ENCODE measurements around the gene TTC12.
"Not testable (repeated sequence)": the region's sequence is repeated elsewhere in the genome, so short reads cannot be mapped to it uniquely, and the experiment has no call there.

TTC12 gene

DNA sequence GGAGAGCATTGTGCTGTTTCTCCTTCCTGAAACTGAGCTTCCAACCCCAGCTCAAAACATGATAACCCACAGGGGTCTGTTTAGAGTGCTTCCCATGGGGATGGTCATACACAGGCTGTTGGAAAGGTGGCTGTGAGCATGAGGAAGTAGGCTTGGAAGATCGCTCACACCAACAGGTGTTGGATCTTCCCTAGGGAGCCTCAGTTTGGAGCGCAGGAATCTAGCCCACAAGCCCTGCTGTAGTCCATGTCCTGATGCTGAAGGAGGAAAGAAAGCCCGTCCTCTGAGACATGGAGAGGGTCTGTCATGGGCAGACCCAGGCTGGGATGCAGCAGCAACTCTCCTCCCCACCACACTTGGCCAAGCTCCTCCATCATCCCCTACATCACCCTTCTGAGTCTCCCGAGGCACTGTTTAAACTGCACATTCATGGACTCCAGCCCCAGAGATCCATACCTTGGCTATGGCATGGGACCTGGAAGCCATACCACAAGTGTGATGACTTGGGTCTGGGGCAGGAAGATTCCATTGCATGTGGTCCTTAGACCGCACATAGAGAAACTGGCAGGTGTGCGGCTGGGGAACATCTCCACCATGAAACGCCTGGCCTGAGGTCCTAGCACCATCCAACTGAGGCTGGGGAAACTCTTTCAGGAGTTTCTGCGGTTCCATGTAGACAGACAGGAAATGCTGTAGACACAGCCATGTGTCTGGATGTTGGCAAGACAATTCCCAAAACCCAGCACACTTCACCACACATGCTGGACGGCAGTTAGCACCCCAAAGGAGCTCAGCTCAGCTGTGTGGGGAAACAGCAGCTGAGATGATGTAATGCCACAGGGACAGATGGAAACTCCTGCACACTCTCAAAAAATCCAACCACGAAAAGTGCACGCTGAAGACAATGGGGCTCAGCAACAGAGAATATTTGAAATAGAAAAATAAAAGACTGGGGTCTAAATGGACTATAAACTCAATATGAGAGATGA is 27.6 kb upstream of the TTC12 start:
- no peak for DNase-seq

DNA sequence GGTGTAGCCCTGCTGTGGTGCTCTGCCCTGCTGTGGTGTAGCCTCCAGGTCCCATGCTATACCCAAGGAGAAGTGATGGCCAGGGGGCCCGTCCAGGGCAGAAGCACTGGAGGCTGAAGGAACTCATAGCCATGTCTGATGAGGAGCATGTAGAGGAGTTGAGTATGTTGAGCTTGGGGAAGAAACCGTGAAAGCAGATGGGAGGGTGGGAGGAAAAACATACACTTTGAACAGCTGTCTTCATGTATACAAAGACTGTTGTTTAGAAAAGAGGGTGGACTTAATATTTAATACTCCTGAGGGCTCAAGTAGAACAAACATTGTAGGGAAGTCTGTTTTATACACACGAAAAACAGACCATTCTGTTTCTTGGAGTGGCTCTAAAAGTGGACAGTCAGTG is 26.6 kb upstream of the TTC12 start:
- DNase-seq, result no peak

DNA sequence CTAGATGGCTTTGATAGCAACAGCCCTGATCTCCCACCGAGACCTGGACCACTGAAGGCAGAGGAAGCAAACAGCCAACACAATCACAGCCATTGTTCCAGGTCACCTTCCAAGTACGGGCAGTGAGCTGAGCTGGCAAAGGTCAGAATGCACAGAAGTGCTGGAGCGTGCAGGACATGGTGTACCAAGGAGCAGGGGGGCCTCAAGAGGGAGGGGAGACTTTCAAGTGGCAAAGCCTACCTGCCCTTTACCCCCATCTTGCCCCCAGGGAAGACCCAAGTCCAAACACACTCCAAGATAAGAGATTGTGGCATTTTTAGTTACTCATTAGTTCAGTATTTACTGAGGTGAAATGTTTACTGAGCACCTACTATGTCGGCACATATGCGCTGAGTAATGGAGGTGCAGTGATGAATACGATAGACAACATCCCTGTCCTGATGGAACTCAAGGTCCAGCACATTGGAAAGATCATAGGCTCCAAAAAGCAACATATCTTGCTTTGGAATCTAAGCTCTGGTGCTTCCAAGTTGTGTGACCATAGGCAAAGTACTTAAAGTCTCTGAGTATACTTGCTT is 26.0 kb upstream of the TTC12 start:
- no peak for DNase-seq

DNA sequence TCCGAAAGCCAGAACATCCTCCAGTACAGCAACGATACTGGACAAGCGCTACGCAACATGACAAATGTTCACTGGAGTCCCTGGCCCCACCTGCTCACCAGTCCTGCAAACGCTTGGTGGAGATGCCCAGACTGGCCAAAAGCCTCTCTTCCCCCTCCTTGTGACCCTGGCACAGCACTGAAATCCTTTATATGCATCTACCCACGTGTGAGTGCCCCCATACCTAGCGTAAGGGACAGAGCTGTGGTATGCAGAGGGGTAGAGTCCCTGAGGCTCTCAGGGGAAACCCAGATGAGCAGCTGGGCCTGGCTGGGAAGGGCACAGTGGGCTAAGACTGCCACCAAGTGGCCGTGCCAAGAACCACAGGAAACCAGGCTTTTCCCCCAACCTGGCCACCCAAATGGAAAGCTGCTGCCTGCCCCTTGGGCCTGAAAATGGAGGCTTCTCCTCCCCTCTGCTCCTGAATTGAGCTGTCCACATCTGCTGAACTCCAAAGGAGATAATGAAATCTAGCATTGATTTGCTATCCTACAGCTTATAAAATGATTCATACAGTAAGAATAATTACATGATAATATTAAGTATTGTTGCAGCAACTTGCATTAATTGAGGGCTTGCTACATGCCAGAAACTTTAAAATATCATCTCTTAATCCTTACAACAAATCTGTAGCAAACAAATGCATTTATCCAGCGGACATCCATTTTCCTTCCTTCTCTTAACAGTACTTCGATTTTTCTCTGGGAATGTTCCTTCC is 24.8 kb upstream of the TTC12 start:
- peak; percentile 69 for DNase-seq

DNA sequence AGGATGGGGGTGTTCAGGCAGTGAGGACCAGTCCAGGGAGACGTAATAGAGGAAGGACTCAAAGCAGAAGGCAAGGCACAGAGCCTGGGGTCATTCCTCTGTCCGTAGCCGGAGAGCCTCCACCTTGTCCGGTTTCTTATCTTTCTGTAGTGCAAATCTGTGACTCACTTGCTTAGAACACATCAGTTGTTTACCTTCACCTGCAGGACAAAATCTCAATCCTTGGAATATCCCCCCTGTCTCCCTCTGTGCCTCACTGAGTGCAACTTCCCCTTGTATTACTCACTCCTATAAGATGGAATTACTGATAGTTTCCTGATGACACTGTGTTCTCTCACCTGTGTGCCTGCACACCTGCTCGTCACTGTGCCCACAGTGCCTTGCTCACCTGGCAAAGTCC is 20.4 kb upstream of the TTC12 start:
- no peak for DNase-seq

DNA sequence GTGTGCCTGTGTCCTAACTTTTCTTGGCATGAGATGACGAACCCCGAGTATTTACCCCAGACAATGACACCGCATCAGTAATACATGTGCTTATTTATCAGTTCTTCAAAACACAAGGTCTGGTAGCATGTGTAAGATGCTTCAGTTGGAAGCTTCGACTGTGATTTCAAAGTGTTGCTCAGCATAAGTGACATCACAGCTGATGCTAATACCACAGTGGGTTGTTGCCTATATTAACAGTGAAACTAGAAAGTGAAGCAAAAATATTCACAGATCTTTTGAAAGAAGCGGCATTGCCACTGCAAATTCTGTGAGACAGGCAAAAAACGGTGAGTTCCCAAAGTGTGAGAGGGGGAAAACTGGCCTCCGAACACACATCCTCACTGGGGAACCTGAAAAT is 18.4 kb upstream of the TTC12 start:
- DNase-seq, result no peak

DNA sequence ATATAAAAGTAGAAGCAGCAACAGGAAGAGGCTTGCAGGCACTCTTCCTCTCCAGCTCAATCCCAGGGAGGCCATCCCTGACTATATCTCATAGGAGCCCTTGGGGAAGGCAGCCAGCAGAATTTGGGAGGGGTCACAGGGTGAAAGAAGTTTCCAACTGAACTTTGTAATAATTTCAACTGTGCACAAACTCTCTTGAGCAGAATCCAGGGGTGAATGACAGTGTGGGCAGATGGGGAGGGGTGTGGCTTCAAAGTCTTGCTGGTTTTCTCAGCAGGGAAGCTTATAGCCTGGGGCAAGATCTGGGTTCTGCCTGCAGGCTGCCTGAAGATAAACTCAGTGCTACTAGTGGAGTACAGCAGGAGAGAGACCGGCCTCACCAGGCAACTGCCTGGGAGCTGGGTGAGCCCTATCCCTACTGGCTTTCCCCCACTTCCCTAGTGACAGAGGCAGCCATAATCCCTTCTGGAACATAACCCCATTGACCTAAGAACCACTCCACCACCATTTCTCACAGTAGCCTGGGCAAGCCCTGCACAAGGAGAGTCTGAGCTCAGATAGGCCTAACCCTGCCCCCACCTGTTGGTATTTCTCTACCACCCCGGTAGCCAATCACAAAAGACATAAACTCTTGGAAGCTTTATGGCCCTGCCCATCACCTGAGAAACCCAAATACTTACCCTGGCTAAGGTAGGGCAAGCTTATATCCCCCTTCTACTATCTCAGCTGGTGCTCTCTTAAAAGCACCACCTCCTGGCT is 17.8 kb upstream of the TTC12 start:
- no peak for DNase-seq

DNA sequence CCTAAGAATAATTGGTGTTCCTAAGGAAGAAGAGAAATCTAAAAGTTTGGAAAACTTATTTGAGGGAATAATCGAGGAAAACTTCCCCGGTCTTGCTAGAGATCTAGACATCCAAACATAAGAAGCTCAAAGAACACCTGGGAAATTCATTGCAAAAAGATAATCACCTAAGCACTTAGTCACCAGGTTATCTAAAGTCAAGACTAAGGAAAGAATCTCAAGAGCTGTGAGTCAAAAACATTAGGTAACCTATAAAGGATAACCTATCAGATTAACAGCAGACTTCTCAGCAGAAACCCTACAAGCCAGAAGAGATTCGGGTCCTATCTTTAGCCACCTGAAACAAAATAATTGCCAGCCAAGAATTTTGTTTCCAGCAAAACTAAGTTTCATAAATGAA is 15.9 kb upstream of the TTC12 start:
- DNase-seq, result not testable (repeated sequence)

DNA sequence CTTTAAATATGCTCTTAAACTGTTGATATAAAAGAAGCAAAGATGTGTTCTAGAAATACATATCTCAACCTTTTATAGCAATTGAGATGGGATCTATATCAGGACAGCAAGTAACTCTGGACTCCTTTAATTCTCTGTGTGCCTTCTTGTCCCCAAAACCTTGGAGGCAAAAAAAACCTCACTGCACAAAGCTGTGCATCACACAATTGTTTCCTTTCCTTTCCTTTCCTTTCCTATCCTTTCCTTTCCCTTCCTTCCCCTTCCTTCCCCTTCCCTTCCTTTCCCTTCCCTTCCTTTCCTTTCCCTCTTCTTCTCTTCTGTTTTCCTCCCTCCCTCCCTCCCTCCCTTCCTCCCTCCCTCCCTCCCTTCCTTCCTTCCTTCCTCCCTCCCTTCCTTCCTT is 9.5 kb upstream of the TTC12 start:
- no peak for DNase-seq

DNA sequence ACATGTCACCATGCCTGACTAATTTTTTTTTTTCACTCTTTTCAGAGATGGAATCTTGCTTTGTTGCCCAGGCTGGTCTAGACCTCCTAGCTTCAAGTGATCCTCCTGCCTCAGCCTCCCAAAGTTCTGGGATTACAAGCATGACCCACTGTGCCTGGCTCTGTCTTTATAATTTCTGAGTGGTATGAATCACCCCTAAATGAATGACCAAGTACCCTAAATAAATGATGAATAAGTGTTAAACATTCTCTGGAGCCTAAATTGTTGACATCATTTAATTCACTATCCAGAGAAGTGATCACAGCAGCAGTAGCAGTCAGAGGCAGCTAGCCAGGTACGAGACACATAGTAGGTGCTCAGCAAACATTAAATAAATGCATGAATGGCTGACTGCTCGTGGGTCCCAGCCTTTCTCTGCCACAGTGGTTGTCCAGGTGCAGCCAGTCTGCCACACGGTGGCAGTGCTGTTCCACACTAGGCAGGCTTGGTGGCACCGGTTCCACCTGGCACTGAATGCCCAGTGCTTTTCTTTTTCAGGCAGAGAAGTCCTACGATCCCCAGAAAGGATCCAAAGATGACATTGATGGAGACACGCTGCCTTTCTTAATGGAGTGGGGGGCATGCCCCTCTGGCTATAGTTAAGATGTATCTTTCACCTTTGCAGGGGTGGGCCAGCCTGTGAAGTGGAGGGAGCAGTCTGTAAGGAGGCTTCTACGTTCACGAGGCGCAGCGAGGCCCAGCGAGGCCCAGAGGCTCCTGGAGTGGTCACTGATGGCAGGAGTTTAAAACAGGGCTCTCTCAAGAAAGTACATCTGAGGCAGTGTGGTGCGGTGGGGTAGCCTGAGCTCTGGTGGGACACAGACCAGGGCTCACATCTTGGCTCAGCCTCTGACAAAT is 8.7 kb upstream of the TTC12 start:
- peak; percentile 76 for DNase-seq

DNA sequence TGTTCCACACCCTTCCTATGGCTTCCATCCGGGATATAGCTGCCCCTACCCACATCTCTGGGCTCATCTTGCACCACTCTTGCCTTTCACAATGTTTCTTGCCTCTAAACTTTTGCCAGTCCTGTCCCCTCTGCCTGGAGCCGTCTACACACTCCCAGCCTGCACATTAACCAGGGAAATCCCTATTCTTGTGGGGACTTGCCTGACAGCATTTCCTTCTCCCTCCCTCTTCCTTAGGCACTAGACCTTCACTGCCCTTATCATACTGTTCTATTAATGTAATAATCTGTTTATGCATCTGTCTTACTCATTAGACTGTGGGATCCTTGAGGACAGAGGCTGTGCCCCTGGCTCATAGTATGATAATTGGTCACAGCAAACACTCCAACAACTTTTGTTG is 5.8 kb upstream of the TTC12 start:
- DNase-seq, result no peak

DNA sequence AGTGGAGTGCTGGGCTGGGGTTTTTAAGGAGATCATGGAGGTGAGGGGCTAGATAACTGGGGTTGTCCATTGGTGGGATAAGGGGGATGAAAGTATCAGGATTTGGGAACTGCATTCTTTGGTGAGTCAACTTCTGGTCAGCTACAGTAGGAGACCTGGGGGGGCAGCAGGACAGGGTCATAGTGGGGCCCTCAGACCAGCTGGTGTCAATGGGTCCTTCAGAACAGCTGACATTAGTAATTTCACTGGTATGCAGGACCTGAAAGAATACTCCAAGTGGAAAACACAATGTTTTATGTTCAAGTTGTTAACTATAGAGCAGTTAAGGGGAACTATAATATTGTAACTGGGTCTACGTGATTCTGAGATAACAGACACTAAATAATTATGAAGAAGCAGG is 2.8 kb upstream of the TTC12 start:
- no peak for DNase-seq

DNA sequence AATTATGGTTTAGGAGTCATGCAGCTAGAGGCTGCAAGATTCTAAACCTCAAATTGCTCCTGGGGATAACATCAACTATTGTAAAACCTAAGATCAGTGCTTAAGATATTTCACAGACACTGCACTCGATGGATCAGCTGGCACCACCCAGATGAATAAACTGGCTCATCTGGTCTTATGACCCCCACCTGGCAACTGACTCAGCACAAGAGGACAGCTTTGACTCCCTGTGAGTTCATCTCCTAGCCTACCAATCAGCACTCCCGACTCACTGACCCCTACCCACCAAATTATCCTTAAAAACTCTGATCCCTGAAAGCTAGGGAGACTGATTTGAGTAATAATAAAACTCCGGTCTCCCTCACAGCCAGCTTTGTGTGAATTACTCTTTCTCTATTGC is 782 bp upstream of the TTC12 start:
- DNase-seq, result no peak

DNA sequence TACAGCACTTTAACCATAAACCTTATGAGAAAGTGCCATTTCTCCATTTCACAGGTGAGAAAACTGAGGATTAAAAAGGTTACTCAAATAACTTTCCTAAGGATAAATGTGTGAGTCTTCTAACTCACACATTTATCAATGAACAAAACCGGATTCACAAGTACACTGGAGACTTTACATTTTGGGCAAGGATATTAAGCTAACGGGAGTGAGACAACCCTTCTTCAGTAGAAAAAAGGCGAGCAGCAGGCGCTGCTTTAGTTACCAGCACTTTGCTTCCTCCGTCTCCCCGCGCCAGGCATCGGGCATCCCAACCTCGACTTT is 356 bp upstream of the TTC12 start:
- no peak for DNase-seq

DNA sequence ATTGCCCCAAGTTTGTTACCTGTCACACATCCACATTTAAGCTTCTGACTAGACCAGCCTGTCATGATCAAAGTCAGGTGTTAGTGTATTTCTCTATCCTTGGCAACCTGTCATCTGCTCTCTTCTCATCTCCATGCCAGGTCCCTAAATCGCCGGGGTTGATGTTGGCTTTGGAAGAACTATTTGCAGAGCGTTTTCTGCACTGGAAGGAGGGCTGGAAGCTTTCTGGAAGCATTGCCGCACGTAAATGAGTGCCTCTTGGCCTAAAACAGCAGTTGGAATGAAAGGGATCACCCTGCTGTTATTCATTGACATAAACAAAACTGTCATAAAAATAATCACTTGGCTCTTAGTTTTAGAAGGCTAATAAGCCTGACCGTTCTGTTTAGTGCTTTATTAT is 1.4 kb downstream of the TTC12 start:
- DNase-seq, result no peak

DNA sequence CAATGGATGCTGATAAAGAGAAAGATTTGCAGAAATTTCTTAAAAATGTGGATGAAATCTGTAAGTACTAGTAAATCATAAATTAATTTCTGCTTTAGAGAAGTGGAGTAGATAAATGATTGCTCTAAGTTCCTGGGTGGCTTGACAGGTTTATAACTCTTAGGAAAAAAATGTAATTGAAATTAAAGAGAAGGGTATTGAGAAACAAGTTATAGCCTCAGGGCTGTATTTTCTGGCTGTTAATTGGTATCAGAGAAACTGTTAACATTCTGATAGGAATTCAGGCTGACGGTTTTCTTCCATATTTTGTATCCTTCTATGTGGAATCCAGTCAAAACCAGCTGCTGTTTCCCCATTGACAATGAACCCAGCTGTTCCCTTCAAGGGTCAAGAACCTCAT is 1.9 kb downstream of the TTC12 start:
- no peak for DNase-seq

DNA sequence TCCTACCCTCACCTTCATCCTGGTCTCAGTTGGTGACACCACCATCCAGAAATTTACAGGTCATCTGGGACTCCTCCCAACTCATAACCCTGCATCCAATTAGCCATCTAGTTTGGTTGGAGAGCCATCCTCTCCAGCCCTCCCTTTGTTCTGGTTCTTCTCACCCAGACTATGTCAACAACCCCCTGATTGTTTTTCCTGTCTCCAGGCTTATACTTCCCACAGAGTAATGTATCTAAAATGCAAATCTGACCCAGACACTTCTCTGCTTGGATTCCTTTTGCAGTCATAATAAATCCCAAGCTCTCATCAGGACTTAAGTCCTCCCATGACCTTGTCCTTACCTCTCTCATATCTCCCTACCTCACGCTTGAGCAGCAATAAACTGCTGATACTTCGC is 3.0 kb downstream of the TTC12 start:
- DNase-seq, result no peak

DNA sequence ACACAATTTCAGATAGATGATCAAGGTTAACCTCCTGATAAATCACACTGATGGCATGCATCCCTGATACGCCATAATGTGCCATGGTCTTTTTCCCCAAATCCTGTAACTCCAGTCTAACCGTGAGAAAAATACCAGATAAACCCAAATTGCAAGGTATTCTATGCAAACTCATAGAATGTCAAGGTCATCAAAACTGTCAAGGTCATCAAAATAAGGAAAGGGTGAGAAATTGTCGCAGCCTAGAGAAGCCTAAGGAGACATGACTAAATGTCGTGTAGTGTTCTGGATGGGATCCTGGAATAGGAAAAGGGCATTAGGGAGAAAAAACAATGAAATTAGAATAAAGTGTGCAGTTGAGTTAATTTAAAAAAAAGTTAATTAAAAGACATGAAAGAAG is 4.7 kb downstream of the TTC12 start:
- no peak for DNase-seq

DNA sequence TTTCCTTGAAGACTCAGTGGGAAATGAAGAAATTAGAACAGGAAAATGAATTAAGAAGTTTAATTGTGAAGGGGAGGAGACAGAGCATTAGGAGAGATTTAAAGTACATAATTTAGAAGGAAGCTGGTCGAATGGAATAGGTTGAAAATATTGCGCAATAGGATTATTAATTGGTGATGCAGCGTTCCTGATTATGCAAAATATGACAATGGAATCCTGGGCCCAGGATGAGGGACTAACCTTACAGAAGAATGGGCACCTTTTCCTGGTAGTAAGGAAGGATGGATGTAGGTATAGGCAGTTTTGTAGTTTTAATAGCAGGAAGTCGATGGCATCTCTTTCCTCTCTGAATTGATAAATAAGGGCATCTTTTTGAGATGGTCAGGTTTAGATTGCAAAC is 7.8 kb downstream of the TTC12 start:
- no peak for DNase-seq

DNA sequence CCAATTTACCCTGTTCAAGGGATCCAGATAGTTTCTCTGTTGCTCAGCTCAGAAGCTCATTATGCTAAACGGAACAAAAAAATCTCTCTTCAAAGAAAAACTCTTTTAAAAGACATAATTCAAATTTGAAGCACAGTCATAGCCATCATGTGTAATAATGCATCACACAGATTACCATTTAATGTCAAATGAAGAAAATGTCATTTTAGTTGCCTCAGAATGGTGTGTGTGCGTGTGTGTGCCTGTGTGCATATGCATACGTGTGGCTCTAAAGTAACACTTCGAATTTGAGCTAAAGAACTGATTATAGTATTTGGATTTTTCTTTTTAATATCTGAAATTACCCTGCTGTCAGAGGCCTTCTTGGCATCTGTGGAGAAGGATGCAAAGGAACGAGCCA is 9.9 kb downstream of the TTC12 start:
- DNase-seq, result no peak

DNA sequence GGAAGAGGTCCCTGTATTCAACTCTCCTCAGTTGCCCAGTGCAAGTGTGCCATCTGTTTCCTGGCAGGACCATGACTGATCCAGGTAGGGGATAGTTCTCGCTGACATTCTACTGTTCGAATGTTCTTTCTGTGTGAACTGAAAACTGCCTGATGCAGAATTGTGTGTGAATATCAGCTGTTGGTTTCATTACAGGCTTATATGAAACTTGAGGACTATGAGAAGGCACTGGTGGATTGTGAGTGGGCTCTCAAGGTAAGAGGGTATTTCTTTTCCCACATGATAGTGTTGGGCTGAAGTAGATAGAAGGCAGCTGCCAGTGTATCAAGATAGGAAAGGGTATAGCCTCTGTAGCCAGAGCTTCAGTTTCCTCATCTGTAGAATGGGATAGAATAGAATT is 15.3 kb downstream of the TTC12 start:
- DNase-seq, result no peak

DNA sequence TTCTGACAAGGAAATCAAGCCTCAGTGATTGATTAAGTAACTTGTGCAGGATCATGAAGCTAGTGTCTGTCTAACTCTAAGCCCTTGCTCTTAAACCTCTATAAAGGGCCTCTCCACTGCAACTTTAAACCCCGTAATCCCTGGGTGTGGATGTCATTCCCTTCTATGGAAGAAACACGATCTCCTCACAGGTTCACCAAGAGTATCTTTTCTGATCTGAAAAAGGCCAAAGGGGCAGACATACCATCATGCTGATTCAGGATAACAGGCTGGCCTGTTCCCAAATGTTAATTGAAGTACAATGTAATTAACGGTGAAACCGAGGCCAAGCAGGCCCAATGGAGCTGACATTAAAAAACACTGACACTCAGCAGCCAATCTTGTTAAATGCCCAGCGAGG is 17.1 kb downstream of the TTC12 start:
- no peak for DNase-seq

All from hematopoietic multipotent progenitor cell treated with erythropoietin and hydrocortisone succinate and interleukin-3 and kit ligand, for 4 days (in vitro differentiated cells).